Measurements from ENCODE around the gene HERC6.
"Not testable (repeated sequence)": the region's sequence is repeated elsewhere in the genome, so short reads cannot be mapped to it uniquely, and the experiment has no call there.

Gene HERC6

DNA sequence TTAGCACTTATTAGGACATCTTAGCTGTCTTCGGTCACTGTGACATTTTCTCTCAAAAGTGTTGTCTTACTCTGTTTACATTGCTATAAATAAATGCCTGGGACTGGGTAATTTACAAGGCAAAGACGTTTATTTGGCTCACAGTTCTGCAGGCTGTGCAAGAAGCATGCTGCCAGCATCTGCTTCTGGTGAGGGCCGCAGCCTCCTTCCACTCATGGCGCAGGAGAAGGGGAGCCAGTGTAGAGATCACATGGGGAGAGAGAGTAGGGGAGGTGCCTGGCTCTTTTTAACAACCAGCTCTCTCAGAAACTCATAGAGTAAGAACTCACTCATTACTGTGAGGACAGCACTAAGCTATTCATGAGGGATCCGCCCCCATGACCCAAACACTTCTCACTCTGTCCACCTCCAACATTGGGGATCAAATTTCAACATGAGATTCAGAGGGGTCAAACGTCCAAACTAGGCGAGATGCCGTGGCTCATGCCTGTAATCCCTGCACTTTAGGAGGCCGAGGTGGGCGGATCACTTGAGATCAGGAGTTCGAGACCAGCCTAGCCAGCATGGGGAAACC is 43.5 kb upstream of the HERC6 start:
- POLR2A ChIA-PET, result no interaction called here
- CTCF ChIA-PET, result no interaction called here
- Histone ChIP-seq H3K4me3 (ENCODE audit: low read depth, low read length) (no peak overlapping the region), H3K4me1 (ENCODE audit: control insufficient read depth, insufficient read depth, low read length) (no peaks in the 10 kb centered on the region), H3K9me3 (ENCODE audit: control insufficient read depth, insufficient read depth, low read depth, low read length) (no peaks in the 10 kb centered on the region), H3K27ac (ENCODE audit: extremely low read depth, low read depth, low read length) (no peak overlapping the region), H3K36me3 (ENCODE audit: control insufficient read depth in 2 of 2, insufficient read depth in 1 of 2, low read length in 2 of 2) (no peaks in the 10 kb centered on the region)
- no peak for TF ChIP-seq ZNF529 (tag by site-specific recombination; IDR thresholded peaks at IDR 0.05; ENCODE audit: insufficient replicate concordance)
- no peak for TF ChIP-seq ZIC2 (tag by site-specific recombination; IDR thresholded peaks at IDR 0.05)
- TF ChIP-seq EGR2 (tag by site-specific recombination; IDR thresholded peaks at IDR 0.05; ENCODE audit: low read depth), result 0 out of 2 replicates have a peak, but pooled peaks have one; percentile 19
- TF ChIP-seq, protein P1, sequence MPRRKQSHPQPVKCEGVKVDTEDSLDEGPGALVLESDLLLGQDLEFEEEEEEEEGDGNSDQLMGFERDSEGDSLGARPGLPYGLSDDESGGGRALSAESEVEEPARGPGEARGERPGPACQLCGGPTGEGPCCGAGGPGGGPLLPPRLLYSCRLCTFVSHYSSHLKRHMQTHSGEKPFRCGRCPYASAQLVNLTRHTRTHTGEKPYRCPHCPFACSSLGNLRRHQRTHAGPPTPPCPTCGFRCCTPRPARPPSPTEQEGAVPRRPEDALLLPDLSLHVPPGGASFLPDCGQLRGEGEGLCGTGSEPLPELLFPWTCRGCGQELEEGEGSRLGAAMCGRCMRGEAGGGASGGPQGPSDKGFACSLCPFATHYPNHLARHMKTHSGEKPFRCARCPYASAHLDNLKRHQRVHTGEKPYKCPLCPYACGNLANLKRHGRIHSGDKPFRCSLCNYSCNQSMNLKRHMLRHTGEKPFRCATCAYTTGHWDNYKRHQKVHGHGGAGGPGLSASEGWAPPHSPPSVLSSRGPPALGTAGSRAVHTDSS (tag by site-specific recombination; IDR thresholded peaks at IDR 0.05), result no peak
- TF ChIP-seq ZFHX2 (tag by site-specific recombination; conservative IDR thresholded peaks at IDR 0.05), result peak; percentile 57

DNA sequence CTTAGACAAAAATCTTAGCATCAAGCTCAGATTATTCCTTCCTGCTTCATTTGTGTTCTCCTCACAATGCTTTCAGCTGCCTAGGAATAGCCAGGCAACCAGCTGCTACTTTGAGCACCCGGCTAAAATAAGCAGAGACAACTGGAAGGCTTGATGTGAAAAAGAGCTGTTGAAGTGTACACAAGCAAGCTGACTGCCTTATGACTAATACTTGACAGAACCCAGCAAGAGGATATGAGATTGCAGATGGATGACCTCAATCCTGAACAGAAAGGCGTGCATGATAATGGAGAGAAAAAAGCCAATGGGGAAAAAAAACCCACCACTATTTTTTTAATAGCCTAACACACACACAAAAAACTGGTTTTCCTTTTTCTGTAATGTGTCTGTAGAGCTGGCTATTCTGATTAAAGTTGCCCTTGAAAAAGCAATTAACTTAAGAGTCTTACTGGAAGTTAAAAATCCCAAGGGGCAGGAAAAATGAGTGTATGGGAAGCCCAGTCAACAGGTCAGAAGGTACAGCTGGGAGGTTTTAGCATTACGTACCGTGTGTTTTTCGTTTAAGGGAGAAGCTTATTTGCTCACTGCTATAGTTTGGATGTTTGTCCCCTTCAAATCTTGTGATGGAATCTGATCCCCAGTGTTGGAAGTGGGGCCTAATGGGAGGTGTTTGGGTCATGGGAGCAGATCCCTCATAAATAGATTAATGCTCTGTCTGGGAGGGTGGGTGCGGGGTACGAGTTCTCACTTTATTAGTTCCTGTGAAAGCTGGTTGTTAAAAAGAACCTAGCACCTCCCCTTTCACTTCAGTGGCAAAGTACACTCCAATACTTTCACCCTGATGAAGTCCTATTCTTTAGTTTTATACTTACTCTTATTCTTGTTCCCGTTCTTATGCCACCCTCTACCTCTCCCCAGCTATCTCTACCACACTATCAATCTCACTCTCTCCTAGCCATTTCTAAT is 37.1 kb upstream of the HERC6 start:
- Histone ChIP-seq H3K4me3 (ENCODE audit: low read depth, low read length) (no peak overlapping the region), H3K9me3 (ENCODE audit: control insufficient read depth, insufficient read depth, low read depth, low read length) (no peaks in the 10 kb centered on the region), H3K4me1 (ENCODE audit: control insufficient read depth, insufficient read depth, low read length) (no peaks in the 10 kb centered on the region), H3K27ac (ENCODE audit: extremely low read depth, low read depth, low read length) (no peak overlapping the region), H3K36me3 (ENCODE audit: control insufficient read depth in 2 of 2, insufficient read depth in 1 of 2, low read length in 2 of 2) (no peaks in the 10 kb centered on the region)
- POLR2A ChIA-PET, result interaction anchor here (0.7 kb wide), 1 partner anchor 15 kb away, joined by 4 read pairs; no protein-coding TSS in a partner anchor
- CTCF ChIA-PET, result interaction anchor here (0.6 to 1.2 kb wide), 4 partner anchors 28 to 174 kb away, joined by 3 to 4 read pairs (median 4); no protein-coding TSS in a partner anchor
- TF ChIP-seq ZNF488 (tag by site-specific recombination; IDR thresholded peaks at IDR 0.05) (no peak), PRDM6 (tag by site-specific recombination; IDR thresholded peaks at IDR 0.05) (peak; percentile 62), ZBTB17 (tag by site-specific recombination; IDR thresholded peaks at IDR 0.05) (peak; percentile 35; the same call in 1 of the 2 replicates), ZNF629 (tag by site-specific recombination; IDR thresholded peaks at IDR 0.05) (0 out of 2 replicates have a peak, but pooled peaks have one; percentile 19), SCRT2 (tag by site-specific recombination; IDR thresholded peaks at IDR 0.05) (peak; percentile 55), ZNF704 (tag by site-specific recombination; IDR thresholded peaks at IDR 0.05) (no peak), ZNF350 (tag by site-specific recombination; IDR thresholded peaks at IDR 0.05) (no peak), ZNF138 (tag by site-specific recombination; IDR thresholded peaks at IDR 0.05; ENCODE audit: borderline replicate concordance) (no peak), ZNF362 (tag by site-specific recombination; IDR thresholded peaks at IDR 0.05) (peak; percentile 89)

DNA sequence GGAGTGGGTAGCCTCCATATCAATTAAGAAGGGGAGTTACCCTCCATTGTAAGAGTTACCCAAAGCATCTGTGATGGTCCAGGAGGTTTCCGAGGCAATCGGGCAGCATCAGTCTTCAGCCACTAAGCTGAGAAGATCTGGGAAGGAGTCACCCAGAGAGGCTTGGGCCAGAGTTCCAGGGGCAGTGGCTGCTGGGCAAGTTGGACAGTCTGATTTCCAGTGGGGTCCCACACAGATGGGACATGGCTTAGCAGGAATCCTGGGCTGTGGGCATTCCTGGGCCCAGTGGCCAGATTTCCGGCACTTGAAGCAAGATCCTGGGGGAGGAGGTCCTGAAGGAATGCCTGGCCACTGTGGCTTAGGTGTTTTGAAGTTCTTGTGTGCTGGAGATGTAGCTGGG is 31.8 kb upstream of the HERC6 start:
- H3K36me3 ChIP-seq (ENCODE audit: control insufficient read depth in 2 of 2, insufficient read depth in 1 of 2, low read length in 2 of 2); H3K4me3 ChIP-seq (ENCODE audit: low read depth, low read length); H3K27ac ChIP-seq (ENCODE audit: extremely low read depth, low read depth, low read length); H3K4me1 ChIP-seq (ENCODE audit: control insufficient read depth, insufficient read depth, low read length); H3K9me3 ChIP-seq (ENCODE audit: control insufficient read depth, insufficient read depth, low read depth, low read length); POLR2A ChIA-PET: not testable (repeated sequence)
- CTCF ChIA-PET, result interaction anchor here (0.6 kb wide), 1 partner anchor 756 kb away, joined by 4 read pairs; no protein-coding TSS in a partner anchor

DNA sequence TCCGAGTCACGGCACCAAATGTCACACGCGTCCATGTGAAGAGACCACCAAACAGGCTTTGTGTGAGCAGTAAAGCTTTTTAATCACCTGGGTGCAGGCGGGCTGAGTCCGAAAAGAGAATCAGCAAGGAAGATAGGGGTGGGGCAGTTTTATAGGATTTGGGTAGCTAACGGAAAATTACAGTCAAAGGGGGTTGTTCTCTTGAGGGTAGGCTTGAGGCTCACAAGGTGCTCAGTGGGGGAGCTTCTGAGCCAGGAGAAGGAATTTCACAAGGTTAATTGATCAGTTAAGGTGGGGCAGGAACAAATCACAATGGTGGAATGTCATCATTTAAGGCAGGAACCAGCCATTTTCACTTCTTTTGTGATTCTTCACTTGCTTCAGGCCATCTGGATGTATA is 29.9 kb upstream of the HERC6 start:
- H3K9me3 ChIP-seq (ENCODE audit: control insufficient read depth, insufficient read depth, low read depth, low read length); H3K27ac ChIP-seq (ENCODE audit: extremely low read depth, low read depth, low read length); H3K36me3 ChIP-seq (ENCODE audit: control insufficient read depth in 2 of 2, insufficient read depth in 1 of 2, low read length in 2 of 2); POLR2A ChIA-PET; H3K4me3 ChIP-seq (ENCODE audit: low read depth, low read length); H3K4me1 ChIP-seq (ENCODE audit: control insufficient read depth, insufficient read depth, low read length); CTCF ChIA-PET: not testable (repeated sequence)

All from HEK293 (cell line).